ENCODE data around the gene SLC46A2.

SLC46A2 gene

GRCh38 chr9:112861638-112862555 is 28.8 kb downstream of the SLC46A2 start:
- Histone ChIP-seq H3K4me2 (peak overlapping the region; percentile 20; the same call in 1 of the 2 replicates), H3K9ac (no peak overlapping the region)

GRCh38 chr9:112861155-112861554 is 29.5 kb downstream of the SLC46A2 start:
- Histone ChIP-seq H3K4me3 (no peak overlapping the region), H3K4me2 (peak overlapping the region; percentile 20; the same call in 1 of the 2 replicates), H3K4me1 (peaks cover 44% of the 10 kb centered on the region)

More at GRCh38 chr9:112861638-112862555, 28.8 kb downstream of the SLC46A2 start:
- no peak for TF ChIP-seq Cebpa-rat (IDR thresholded peaks at IDR 0.05)
- Histone ChIP-seq H3K4me1 (peaks cover 45% of the 10 kb centered on the region), H3K36me3 (peaks cover 23% of the 10 kb centered on the region), H3K4me3 (no peak overlapping the region), H4K20me1 (0 out of 2 replicates have a peak, but pooled peaks cover 2% of the 10 kb centered on the region), H3K27me3 (no peaks in the 10 kb centered on the region), H3K27ac (peak overlapping the region; percentile 57; the same call in 1 of the 2 replicates), H3K9me3 (no peaks in the 10 kb centered on the region)

GRCh38 chr9:112860451-112860850 is 30.2 kb downstream of the SLC46A2 start:
- H3K36me3 ChIP-seq = peaks cover 13% of the 10 kb centered on the region
- H3K9me3 ChIP-seq = no peaks in the 10 kb centered on the region
- H4K20me1 ChIP-seq = 0 out of 2 replicates have a peak, but pooled peaks cover 6% of the 10 kb centered on the region
- no peak overlapping the region for H3K4me2 ChIP-seq
- no peak overlapping the region for H3K27ac ChIP-seq
- H3K27me3 ChIP-seq = no peaks in the 10 kb centered on the region
- no peak overlapping the region for H3K4me3 ChIP-seq
- no peak for TF ChIP-seq Cebpa-rat (IDR thresholded peaks at IDR 0.05)
- H3K4me1 ChIP-seq = peaks cover 44% of the 10 kb centered on the region
- H3K9ac ChIP-seq = no peak overlapping the region

More at GRCh38 chr9:112861155-112861554, 29.5 kb downstream of the SLC46A2 start:
- H4K20me1 ChIP-seq = 0 out of 2 replicates have a peak, but pooled peaks cover 6% of the 10 kb centered on the region
- H3K36me3 ChIP-seq = peaks cover 18% of the 10 kb centered on the region
- H3K9ac ChIP-seq = no peak overlapping the region
- H3K27ac ChIP-seq = no peak overlapping the region
- TF ChIP-seq Cebpa-rat (IDR thresholded peaks at IDR 0.05) = no peak
- H3K9me3 ChIP-seq = no peaks in the 10 kb centered on the region
- no peaks in the 10 kb centered on the region for H3K27me3 ChIP-seq

- no peak overlapping the region for H3K27ac ChIP-seq
- no peaks in the 10 kb centered on the region for H3K27me3 ChIP-seq
- peaks cover 40% of the 10 kb centered on the region for H3K4me1 ChIP-seq
- TF ChIP-seq Cebpa-rat (IDR thresholded peaks at IDR 0.05) = no peak; the same call in 1 of the 2 replicates
- peaks cover 14% of the 10 kb centered on the region; the same call in 1 of the 2 replicates for H3K36me3 ChIP-seq
- H3K9me3 ChIP-seq = no peaks in the 10 kb centered on the region
- 0 out of 2 replicates have a peak overlapping the region, but pooled peaks have one; percentile 1 for H3K4me2 ChIP-seq
- H3K4me3 ChIP-seq = no peak overlapping the region
- H4K20me1 ChIP-seq = 0 out of 2 replicates have a peak, but pooled peaks cover 6% of the 10 kb centered on the region
- no peak overlapping the region for H3K9ac ChIP-seq
These were observed 32.0 kb downstream of the SLC46A2 start for GRCh38 chr9:112858625-112859147.

GRCh38 chr9:112858005-112858404 is 32.7 kb downstream of the SLC46A2 start:
- peaks cover 33% of the 10 kb centered on the region for H3K4me1 ChIP-seq
- no peak overlapping the region for H3K9ac ChIP-seq

GRCh38 chr9:112856843-112857242 is 33.8 kb downstream of the SLC46A2 start:
- Histone ChIP-seq H3K4me3 (no peak overlapping the region), H4K20me1 (0 out of 2 replicates have a peak, but pooled peaks cover 6% of the 10 kb centered on the region), H3K27me3 (no peaks in the 10 kb centered on the region), H3K9me3 (no peaks in the 10 kb centered on the region), H3K4me2 (no peak overlapping the region), H3K36me3 (peaks cover 27% of the 10 kb centered on the region), H3K4me1 (peaks cover 21% of the 10 kb centered on the region), H3K9ac (no peak overlapping the region), H3K27ac (no peak overlapping the region)
- TF ChIP-seq Cebpa-rat (IDR thresholded peaks at IDR 0.05) = no peak

More at GRCh38 chr9:112858005-112858404, 32.7 kb downstream of the SLC46A2 start:
- no peaks in the 10 kb centered on the region for H3K9me3 ChIP-seq
- 0 out of 2 replicates have a peak, but pooled peaks cover 6% of the 10 kb centered on the region for H4K20me1 ChIP-seq
- H3K27ac ChIP-seq = no peak overlapping the region
- peaks cover 16% of the 10 kb centered on the region for H3K36me3 ChIP-seq
- TF ChIP-seq Cebpa-rat (IDR thresholded peaks at IDR 0.05) = no peak
- H3K4me2 ChIP-seq = no peak overlapping the region
- H3K4me3 ChIP-seq = no peak overlapping the region
- H3K27me3 ChIP-seq = no peaks in the 10 kb centered on the region

GRCh38 chr9:112856200-112856599 is 34.5 kb downstream of the SLC46A2 start:
- Histone ChIP-seq H4K20me1 (0 out of 2 replicates have a peak, but pooled peaks cover 6% of the 10 kb centered on the region), H3K4me1 (peaks cover 15% of the 10 kb centered on the region), H3K9me3 (no peaks in the 10 kb centered on the region), H3K27ac (no peak overlapping the region), H3K27me3 (no peaks in the 10 kb centered on the region), H3K4me2 (no peak overlapping the region), H3K36me3 (peaks cover 33% of the 10 kb centered on the region), H3K4me3 (no peak overlapping the region), H3K9ac (no peak overlapping the region)
- no peak for TF ChIP-seq Cebpa-rat (IDR thresholded peaks at IDR 0.05)

GRCh38 chr9:112854657-112855056 is 36.0 kb downstream of the SLC46A2 start:
- Histone ChIP-seq H3K9ac (no peak overlapping the region), H3K27ac (no peak overlapping the region), H3K9me3 (no peaks in the 10 kb centered on the region), H3K4me2 (no peak overlapping the region), H3K27me3 (no peaks in the 10 kb centered on the region), H3K4me3 (no peak overlapping the region), H4K20me1 (0 out of 2 replicates have a peak, but pooled peaks cover 6% of the 10 kb centered on the region), H3K36me3 (peaks cover 46% of the 10 kb centered on the region), H3K4me1 (peaks cover 11% of the 10 kb centered on the region)
- TF ChIP-seq Cebpa-rat (IDR thresholded peaks at IDR 0.05) = no peak

GRCh38 chr9:112853882-112854585 is 36.6 kb downstream of the SLC46A2 start:
- Histone ChIP-seq H3K27ac (no peak overlapping the region), H3K4me2 (no peak overlapping the region), H3K9ac (no peak overlapping the region), H4K20me1 (0 out of 2 replicates have a peak, but pooled peaks cover 6% of the 10 kb centered on the region), H3K4me1 (peaks cover 11% of the 10 kb centered on the region), H3K9me3 (no peaks in the 10 kb centered on the region), H3K36me3 (peaks cover 46% of the 10 kb centered on the region), H3K27me3 (no peaks in the 10 kb centered on the region), H3K4me3 (no peak overlapping the region)
- no peak for TF ChIP-seq Cebpa-rat (IDR thresholded peaks at IDR 0.05)

Measured in BLaER1 (cell line).